Measurements from ENCODE around the gene FNDC5.

Gene FNDC5

DNA sequence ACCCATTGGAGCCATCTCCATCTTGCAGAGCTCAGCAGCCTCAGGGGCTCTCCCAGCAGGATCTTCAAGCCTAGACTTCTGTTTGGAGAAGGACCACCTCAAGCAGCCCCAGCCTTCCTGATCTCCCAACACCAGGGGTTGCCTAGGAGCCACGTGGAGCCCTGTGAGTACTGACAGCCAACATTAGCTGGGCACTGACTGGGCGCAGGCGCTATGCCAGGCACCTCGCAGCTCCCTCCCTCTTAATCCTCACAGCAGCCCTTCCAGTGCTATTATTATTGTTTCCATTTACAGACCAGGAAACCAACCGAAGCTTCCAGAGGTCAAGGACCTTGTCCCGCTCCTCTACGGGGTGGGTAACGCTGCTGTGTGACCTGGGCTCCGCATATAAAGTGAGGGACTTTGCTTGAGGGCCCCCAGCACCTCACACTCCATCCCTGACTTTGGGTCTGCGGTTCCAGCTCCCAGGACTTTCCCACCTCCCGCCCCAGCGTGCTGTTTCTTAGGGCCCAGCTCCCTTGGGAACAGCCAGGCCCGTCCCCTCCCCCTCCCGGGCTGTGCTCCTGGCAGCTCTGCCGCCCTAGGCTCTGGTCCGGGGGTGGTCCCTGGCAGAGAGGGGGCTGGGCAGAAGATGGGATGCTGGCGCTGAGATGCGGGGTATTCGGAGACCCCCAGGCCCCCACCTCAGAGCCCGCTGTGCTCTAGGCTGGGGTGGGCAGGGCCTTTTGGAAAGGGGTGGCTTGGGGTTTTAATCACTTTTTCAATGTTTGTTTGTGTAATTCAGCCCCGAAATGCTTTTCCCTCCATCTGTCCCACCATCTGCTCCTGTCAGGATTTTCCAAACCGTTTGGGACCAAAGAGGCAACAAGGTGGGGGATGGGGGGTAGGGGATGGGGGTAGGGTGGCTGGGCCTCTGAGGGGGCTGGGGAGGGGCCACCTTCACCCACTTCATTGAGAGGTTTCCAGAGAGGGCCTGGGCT, 11.4 kb upstream of the FNDC5 start:
- peaks cover 30% of the 10 kb centered on the region for H3K27me3 ChIP-seq (ENCODE audit: insufficient read depth, low read length)
- H3K79me2 ChIP-seq (ENCODE audit: control insufficient read depth, insufficient read depth, low read length, unreplicated experiment), result no peaks in the 10 kb centered on the region
- H3K27ac ChIP-seq (ENCODE audit: low read depth, low read length), result no peak overlapping the region
- H3K36me3 ChIP-seq (ENCODE audit: insufficient read depth, low read length), result no peaks in the 10 kb centered on the region
- peaks cover 8% of the 10 kb centered on the region for H3K4me1 ChIP-seq (ENCODE audit: control insufficient read depth, insufficient read depth, low read length, unreplicated experiment)
- H2AFZ ChIP-seq (ENCODE audit: low read length, unreplicated experiment), result no peak overlapping the region
- H3K4me3 ChIP-seq (ENCODE audit: low read depth, low read length), result no peak overlapping the region

DNA sequence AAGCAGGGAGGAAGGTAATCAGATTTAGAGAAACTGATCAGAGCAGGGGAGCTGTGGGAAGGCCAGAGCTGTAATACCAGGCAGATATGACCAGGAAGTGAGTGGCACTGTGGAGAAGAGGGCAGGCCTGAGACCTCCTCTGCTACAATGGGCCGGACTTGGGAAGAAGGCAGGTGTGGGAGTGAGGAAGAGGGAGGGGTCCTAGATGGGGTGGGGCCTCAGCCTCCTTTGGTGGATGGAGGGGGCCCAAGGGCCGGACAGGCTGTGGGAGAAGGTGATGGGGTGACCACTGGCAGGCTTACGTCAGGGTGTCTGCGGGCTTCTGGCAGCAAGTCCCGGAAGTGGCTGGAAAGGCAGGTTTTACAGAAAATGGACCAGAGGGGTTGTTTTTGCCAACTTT, 10.6 kb upstream of the FNDC5 start:
- Histone ChIP-seq H2AFZ (ENCODE audit: low read length, unreplicated experiment) (no peak overlapping the region), H3K79me2 (ENCODE audit: control insufficient read depth, insufficient read depth, low read length, unreplicated experiment) (no peaks in the 10 kb centered on the region), H3K27me3 (ENCODE audit: insufficient read depth, low read length) (peaks cover 23% of the 10 kb centered on the region)

DNA sequence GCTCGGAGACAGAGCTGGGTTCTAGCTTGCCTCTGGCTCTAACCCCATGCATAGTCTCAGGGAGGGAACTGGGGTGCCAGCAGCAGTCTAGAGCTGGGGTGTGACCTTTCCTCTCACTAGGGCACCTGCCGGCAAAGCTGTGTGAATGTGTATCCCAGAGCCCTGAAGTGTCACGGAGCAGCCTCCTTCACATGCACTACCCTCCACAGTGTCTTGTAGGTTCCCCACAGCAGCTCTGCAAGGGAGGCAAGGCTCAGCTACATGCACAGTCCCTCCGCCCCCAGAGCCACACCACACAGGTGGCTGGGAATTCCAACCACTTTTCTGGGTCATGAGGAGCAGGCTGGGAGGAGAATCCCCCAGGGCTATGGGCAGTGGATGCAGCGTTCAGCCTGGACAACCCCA, 7.9 kb upstream of the FNDC5 start:
- no peak overlapping the region for H3K27ac ChIP-seq (ENCODE audit: low read depth, low read length)
- no peaks in the 10 kb centered on the region for H3K79me2 ChIP-seq (ENCODE audit: control insufficient read depth, insufficient read depth, low read length, unreplicated experiment)
- no peak overlapping the region for H2AFZ ChIP-seq (ENCODE audit: low read length, unreplicated experiment)
- no peak overlapping the region for H3K4me3 ChIP-seq (ENCODE audit: low read depth, low read length)
- peaks cover 8% of the 10 kb centered on the region for H3K4me1 ChIP-seq (ENCODE audit: control insufficient read depth, insufficient read depth, low read length, unreplicated experiment)
- no peaks in the 10 kb centered on the region for H3K27me3 ChIP-seq (ENCODE audit: insufficient read depth, low read length)
- H3K36me3 ChIP-seq (ENCODE audit: insufficient read depth, low read length), result no peaks in the 10 kb centered on the region

More for the DNA sequence above, 10.6 kb upstream of the FNDC5 start:
- Histone ChIP-seq H3K4me1 (ENCODE audit: control insufficient read depth, insufficient read depth, low read length, unreplicated experiment) (peaks cover 8% of the 10 kb centered on the region), H3K27ac (ENCODE audit: low read depth, low read length) (no peak overlapping the region), H3K4me3 (ENCODE audit: low read depth, low read length) (no peak overlapping the region), H3K36me3 (ENCODE audit: insufficient read depth, low read length) (no peaks in the 10 kb centered on the region)

DNA sequence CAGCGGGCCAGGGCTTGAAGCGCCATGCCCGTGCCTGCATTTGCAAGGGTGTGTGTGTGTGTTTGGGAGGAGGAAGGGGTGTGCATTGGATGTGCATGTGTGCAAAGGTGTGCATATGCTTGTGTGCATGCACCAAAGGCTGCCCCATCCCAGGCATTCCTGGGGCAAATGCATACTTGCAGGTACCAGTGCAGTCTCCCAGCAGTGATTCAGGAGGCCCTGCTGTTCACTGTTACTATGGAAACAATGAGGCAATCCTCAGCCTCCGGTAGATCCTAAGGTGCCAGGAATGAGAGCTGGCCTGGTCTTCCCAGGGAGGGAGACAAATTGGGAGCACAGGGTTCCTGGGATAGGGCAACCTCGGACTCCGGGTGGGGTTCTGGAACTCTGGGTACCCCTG, 7.5 kb upstream of the FNDC5 start:
- Histone ChIP-seq H2AFZ (ENCODE audit: low read length, unreplicated experiment) (no peak overlapping the region), H3K27ac (ENCODE audit: low read depth, low read length) (no peak overlapping the region), H3K4me3 (ENCODE audit: low read depth, low read length) (no peak overlapping the region), H3K36me3 (ENCODE audit: insufficient read depth, low read length) (no peaks in the 10 kb centered on the region), H3K27me3 (ENCODE audit: insufficient read depth, low read length) (no peaks in the 10 kb centered on the region), H3K79me2 (ENCODE audit: control insufficient read depth, insufficient read depth, low read length, unreplicated experiment) (no peaks in the 10 kb centered on the region), H3K4me1 (ENCODE audit: control insufficient read depth, insufficient read depth, low read length, unreplicated experiment) (peaks cover 8% of the 10 kb centered on the region)

DNA sequence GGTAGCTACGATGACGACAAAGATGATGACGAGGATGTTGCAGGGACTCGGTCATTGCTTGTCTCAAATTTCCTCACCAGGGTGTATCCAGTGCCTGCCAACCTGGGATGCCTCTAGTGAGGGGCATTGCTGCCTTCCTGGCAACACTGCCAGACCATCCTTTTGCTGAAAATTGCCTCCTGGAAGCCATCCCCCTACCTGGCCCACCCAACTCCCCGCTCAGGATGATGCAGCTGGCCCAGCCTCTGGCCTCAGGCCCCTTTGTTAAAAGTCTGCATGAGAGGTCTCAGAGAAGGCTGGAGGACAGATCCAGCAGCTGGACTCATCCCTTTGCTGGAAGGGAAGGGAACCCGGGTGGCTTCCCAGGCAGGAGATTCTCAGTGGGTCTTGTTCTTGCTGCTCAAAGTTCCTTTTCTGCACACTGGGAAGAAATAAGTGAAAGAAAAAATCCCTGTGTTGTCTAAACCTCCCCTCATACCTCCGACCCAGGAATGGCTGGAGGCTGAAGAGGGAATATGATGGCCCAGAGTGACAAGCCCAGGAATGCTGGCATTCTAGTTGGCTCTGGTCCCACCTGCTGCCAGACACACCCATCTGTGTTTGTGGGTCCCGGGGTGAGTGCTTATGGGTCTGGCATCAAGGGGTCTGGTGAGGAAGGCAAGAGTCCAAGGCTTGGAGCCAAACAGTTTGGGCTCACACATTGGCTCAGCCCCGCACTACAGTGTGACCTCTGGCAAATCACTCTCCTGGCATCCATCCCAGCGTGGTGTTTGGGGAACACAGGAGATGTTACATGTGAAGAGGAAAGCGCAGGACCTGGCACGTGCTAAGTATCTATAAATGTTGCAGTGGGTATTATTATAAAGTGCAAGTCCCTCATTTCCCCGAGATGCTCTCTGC, 6.7 kb upstream of the FNDC5 start:
- no peaks in the 10 kb centered on the region for H3K27me3 ChIP-seq (ENCODE audit: insufficient read depth, low read length)
- no peaks in the 10 kb centered on the region for H3K36me3 ChIP-seq (ENCODE audit: insufficient read depth, low read length)
- no peak overlapping the region for H3K4me3 ChIP-seq (ENCODE audit: low read depth, low read length)
- H3K79me2 ChIP-seq (ENCODE audit: control insufficient read depth, insufficient read depth, low read length, unreplicated experiment), result no peaks in the 10 kb centered on the region
- no peak overlapping the region for H3K27ac ChIP-seq (ENCODE audit: low read depth, low read length)
- peaks cover 8% of the 10 kb centered on the region for H3K4me1 ChIP-seq (ENCODE audit: control insufficient read depth, insufficient read depth, low read length, unreplicated experiment)
- no peak overlapping the region for H2AFZ ChIP-seq (ENCODE audit: low read length, unreplicated experiment)

DNA sequence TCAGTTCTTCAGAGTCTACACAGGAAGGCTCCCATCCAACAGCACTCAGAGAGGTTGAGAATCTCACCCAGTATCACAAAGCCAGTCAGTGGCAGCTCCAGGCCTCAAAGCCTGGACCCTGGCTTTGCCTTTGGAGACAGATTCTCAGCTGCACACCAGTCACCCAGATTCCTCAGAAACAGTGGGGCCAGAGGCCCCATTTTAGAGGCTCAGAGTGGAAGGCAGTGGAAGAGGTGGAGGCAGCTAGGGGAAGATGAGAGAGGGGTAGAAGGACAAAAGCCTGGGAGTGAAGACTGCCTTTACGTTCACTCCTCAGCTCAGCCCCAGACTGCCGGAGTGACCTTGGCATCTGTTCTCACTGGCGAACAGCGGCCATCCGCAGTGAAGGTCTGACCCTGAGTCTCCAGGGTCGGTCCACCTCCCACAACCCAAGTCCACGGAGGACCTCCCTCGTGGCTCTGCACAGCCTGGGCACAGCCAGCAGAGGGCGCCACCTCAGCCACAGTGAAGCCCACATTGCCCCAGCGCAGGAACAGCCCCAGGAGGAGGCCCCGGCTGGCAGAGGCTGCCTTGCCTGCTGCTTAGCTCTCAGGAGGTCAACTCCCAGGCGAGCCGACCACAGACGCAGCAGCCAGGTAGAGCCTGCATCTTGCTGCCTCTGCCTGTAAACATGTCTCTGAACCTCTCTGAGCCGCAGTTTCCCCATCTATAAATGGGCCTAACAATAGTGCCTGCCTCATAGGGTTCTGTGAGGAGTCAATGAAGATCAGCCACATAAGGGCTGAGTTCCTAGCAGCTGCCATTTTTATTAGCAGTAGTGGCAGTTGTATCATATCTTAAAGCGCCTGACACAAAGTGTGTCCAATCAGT, 5.9 kb upstream of the FNDC5 start:
- no peak overlapping the region for H3K27ac ChIP-seq (ENCODE audit: low read depth, low read length)
- no peaks in the 10 kb centered on the region for H3K4me1 ChIP-seq (ENCODE audit: control insufficient read depth, insufficient read depth, low read length, unreplicated experiment)
- no peak overlapping the region for H2AFZ ChIP-seq (ENCODE audit: low read length, unreplicated experiment)
- H3K36me3 ChIP-seq (ENCODE audit: insufficient read depth, low read length), result no peaks in the 10 kb centered on the region
- peaks cover 6% of the 10 kb centered on the region for H3K27me3 ChIP-seq (ENCODE audit: insufficient read depth, low read length)
- H3K4me3 ChIP-seq (ENCODE audit: low read depth, low read length), result no peak overlapping the region
- H3K79me2 ChIP-seq (ENCODE audit: control insufficient read depth, insufficient read depth, low read length, unreplicated experiment), result no peaks in the 10 kb centered on the region

DNA sequence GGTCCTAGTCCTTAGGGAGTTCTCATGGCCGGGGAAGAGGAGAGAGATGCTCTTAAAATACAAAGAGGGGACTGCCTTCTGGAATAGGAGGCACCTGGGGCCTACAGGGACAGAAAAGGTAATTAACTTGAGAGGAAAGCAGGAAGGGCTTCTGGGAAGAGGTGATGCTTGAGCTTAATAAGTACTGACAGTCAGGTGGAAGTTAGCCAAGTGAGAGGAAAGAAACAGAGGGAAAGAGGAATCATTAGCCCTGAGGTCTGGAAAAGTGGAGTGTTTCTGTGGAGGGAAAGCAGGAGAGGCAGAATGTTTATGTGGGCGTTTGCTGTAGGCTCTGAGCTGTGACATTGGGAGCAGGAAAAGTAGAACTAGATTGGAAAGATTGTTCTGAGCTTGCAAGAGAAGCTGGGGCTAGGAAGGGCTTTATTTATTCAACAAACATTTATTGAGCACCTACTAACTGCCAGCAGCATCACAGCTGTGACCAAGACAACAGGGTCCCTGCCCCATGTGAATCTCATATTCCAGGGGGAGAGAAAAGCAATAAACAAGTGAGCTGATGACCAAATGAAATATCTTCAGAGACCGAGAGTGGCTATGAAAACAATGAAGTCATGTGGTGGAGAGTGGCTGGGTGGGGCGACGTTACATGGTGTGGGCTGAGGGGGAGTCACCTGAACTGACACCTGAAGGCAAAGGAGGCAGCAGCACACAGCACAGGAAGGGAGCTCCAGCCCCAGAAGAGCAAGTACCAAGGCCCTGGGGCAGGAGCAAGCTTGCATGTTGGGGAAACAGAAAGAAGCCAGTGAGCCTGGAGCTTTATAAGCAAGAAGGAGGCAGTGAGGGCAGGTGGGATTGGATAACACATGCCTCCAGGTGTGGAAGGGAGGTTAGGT, 4.4 kb upstream of the FNDC5 start:
- no peaks in the 10 kb centered on the region for H3K4me1 ChIP-seq (ENCODE audit: control insufficient read depth, insufficient read depth, low read length, unreplicated experiment)
- H3K79me2 ChIP-seq (ENCODE audit: control insufficient read depth, insufficient read depth, low read length, unreplicated experiment), result no peaks in the 10 kb centered on the region
- no peak overlapping the region for H3K4me3 ChIP-seq (ENCODE audit: low read depth, low read length)
- no peak overlapping the region for H3K27ac ChIP-seq (ENCODE audit: low read depth, low read length)
- H3K36me3 ChIP-seq (ENCODE audit: insufficient read depth, low read length), result no peaks in the 10 kb centered on the region
- H2AFZ ChIP-seq (ENCODE audit: low read length, unreplicated experiment), result no peak overlapping the region
- peaks cover 17% of the 10 kb centered on the region for H3K27me3 ChIP-seq (ENCODE audit: insufficient read depth, low read length)

DNA sequence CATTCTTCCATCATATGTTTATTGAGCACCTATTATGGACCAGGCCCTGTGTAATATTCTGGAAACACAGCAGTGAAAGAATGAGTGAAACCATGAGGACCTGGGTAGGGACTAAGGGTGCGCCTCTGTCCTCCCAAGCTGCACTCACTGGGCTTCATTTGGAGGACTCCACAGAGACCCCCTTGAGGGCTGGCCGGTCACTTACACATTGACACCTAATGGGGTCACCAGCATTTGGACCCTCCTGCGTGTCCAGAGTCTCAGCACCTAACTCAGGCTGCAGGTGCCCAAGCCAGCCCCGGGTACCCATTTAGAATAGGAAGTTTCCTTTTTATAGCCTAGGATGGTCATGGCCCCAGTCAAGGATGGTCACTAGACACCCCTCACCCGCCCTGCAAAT, 2.8 kb upstream of the FNDC5 start:
- Histone ChIP-seq H3K79me2 (ENCODE audit: control insufficient read depth, insufficient read depth, low read length, unreplicated experiment) (no peaks in the 10 kb centered on the region), H3K4me1 (ENCODE audit: control insufficient read depth, insufficient read depth, low read length, unreplicated experiment) (no peaks in the 10 kb centered on the region), H2AFZ (ENCODE audit: low read length, unreplicated experiment) (no peak overlapping the region), H3K36me3 (ENCODE audit: insufficient read depth, low read length) (no peaks in the 10 kb centered on the region), H3K4me3 (ENCODE audit: low read depth, low read length) (no peak overlapping the region), H3K27ac (ENCODE audit: low read depth, low read length) (no peak overlapping the region), H3K27me3 (ENCODE audit: insufficient read depth, low read length) (peaks cover 22% of the 10 kb centered on the region)

DNA sequence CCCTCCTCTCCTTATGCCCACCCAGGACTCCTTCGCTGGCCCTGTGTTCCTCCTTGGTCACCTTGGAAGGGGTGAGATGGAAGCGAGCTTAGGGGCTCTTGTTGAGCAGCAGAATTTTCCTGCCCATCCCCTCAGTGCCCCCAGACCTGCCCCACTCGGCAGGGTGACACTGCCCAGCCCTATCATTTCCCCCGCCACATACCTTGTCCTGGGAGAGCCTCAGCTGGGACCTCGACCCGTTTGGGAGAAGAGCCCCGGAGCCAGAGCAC, 1.4 kb upstream of the FNDC5 start:
- Histone ChIP-seq H3K4me3 (ENCODE audit: low read depth, low read length) (no peak overlapping the region), H3K79me2 (ENCODE audit: control insufficient read depth, insufficient read depth, low read length, unreplicated experiment) (no peaks in the 10 kb centered on the region), H3K4me1 (ENCODE audit: control insufficient read depth, insufficient read depth, low read length, unreplicated experiment) (no peaks in the 10 kb centered on the region), H2AFZ (ENCODE audit: low read length, unreplicated experiment) (no peak overlapping the region), H3K27ac (ENCODE audit: low read depth, low read length) (no peak overlapping the region), H3K27me3 (ENCODE audit: insufficient read depth, low read length) (peaks cover 22% of the 10 kb centered on the region), H3K36me3 (ENCODE audit: insufficient read depth, low read length) (no peaks in the 10 kb centered on the region)
